Activated CD8-positive, alpha-beta memory T cell treated with anti-CD3 and anti-CD28 coated beads for 4 hours (primary cell): ENCODE data around the gene DNAJC2.
"Not testable (repeated sequence)": the region's sequence is repeated elsewhere in the genome, so short reads cannot be mapped to it uniquely, and the experiment has no call there.

ENCODE experiments used
- DNase-seq, 2 donors: peaks; one replicate each; pipeline ENCODE4 v3.0.0-alpha.2; 2020; ENCODE audit warnings: low read depth in 2 of 2

Gene DNAJC2

GRCh38 chr7:103266229-103266628 is 78.3 kb downstream of the DNAJC2 start:
- DNase-seq: not testable (repeated sequence)

- not testable (repeated sequence) for DNase-seq
These were observed 80.5 kb downstream of the DNAJC2 start for GRCh38 chr7:103264054-103264453.
